Testis (tissue), 3 donors: Measurements from ENCODE around the gene KCNAB2. TPM values are rescaled to one million over a fixed set of nuclear protein-coding genes. Genes with fewer than 3 reads are reported as not detected.

Source experiments
- DNase-seq: peaks from one replicate; pipeline ENCODE4 v3.0.0-alpha.2; 2019
- H3K27ac ChIP-seq, 2 donors: fragments of 200-600 bp; sonication (generic); one replicate each; pipeline ENCODE4 v1.5.1; 2019
- H3K27me3 ChIP-seq: fragments of 200-600 bp; sonication (generic); one replicate; pipeline ENCODE4 v1.5.1; 2019
- H3K36me3 ChIP-seq: fragments of 200-600 bp; sonication (generic); one replicate; pipeline ENCODE4 v1.5.1; 2017; ENCODE audit warnings: low read depth; ENCODE audit errors: missing control alignments
- H3K4me1 ChIP-seq: fragments of 200-600 bp; sonication (generic); one replicate; pipeline ENCODE4 v1.5.1; 2019
- H3K4me3 ChIP-seq, 2 donors: fragments of 200-600 bp; sonication (generic); one replicate each; pipeline ENCODE4 v1.5.1; 2017 to 2019
- H3K9me3 ChIP-seq: fragments of 200-600 bp; sonication (generic); one replicate; pipeline ENCODE4 v1.5.1; 2017
- POLR2A ChIP-seq: fragments of 450-650 bp; IDR thresholded peaks from one replicate; pipeline ENCODE4 v1.6.1; 2017; ENCODE audit warnings: antibody characterized with exemption, mild to moderate bottlenecking, moderate library complexity
- WGBS, 2 donors: methylation state at CpG; one replicate each; pipeline ENCODE4 v1.1.5; 2018; 5-methylcytosine and 5-hydroxymethylcytosine counted together
- intact Hi-C: fragments of 100-400 bp; cut with DNase I; formaldehyde crosslinking; loops from one replicate; pipeline ENCODE4 v1.15.1; 2023; ENCODE audit warnings: low total_unique reads
- polyA plus RNA-seq: library from polyadenylated mRNA; stranded (reverse); fragments of 350-450 nt; fragmentation: Illumina TruSeq; extraction: RNeasy Lipid Tissue Mini Kit (QIAGEN cat#74804); gene quantifications from one replicate; pipeline ENCODE4 v1.2.3, GENCODE V29; 2014; ENCODE audit warnings: low read depth, low replicate concordance; ENCODE audit not compliant: insufficient read depth
- total RNA-seq, 2 donors: library from RNA; depleted of rRNA; stranded (reverse); fragments of >200 nt; gene quantifications; one replicate each; pipeline ENCODE4 v1.2.3, GENCODE V29; 2016
- TF ChIP-seq, protein P1 (sequence below), 3 experiments: fragments of 450-650 bp in 2 of 3; fragments of 200-600 bp in 1 of 3; sonication (generic) in 1 of 3; IDR thresholded peaks; one replicate each; pipeline ENCODE4 v1.5.1; 2016 to 2019; ENCODE audit warnings: antibody characterized with exemption in 3 of 3, mild to moderate bottlenecking in 2 of 3, moderate library complexity in 1 of 3

KCNAB2 gene
- total and polyA plus RNA-seq, 3 donors from 2014 or later, result 9.0 to 9.8 (median 9.3) TPM

DNA sequence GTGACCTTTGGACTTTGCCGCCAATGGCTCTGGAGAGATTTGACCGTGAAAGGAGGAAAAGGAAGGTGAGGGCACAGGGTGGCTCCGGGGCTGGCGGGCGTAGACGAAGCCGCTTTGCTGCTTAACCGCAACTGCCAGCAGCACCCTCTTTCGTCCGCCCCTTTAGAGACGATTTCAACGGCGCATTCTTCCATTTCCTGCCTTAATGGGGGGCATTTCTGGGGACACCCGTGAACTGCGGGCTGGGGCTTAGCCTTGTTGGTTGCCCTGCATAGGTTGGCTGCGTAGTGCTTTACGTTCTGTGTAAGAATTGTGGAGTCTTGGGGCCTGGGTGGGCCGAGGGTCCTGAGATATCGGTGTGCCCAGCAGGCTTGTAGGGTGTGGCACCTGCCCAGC is 46.8 kb upstream of the KCNAB2 start:
- WGBS, 2 donors, result 95 to 97% methylated on average over 4 to 19 of the region's 19 CpGs
- Histone ChIP-seq H3K9me3 (no peaks in the 10 kb centered on the region), H3K27ac (no peak overlapping the region), H3K27me3 (no peaks in the 10 kb centered on the region), H3K36me3 (no peaks in the 10 kb centered on the region), H3K4me3 (no peak overlapping the region), H3K4me1 (peaks cover 5% of the 10 kb centered on the region)
- TF ChIP-seq, protein P1, sequence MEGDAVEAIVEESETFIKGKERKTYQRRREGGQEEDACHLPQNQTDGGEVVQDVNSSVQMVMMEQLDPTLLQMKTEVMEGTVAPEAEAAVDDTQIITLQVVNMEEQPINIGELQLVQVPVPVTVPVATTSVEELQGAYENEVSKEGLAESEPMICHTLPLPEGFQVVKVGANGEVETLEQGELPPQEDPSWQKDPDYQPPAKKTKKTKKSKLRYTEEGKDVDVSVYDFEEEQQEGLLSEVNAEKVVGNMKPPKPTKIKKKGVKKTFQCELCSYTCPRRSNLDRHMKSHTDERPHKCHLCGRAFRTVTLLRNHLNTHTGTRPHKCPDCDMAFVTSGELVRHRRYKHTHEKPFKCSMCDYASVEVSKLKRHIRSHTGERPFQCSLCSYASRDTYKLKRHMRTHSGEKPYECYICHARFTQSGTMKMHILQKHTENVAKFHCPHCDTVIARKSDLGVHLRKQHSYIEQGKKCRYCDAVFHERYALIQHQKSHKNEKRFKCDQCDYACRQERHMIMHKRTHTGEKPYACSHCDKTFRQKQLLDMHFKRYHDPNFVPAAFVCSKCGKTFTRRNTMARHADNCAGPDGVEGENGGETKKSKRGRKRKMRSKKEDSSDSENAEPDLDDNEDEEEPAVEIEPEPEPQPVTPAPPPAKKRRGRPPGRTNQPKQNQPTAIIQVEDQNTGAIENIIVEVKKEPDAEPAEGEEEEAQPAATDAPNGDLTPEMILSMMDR (IDR thresholded peaks at IDR 0.05), result no peak
- DNase-seq, result no peak
- intact Hi-C loops, result no loop called here

DNA sequence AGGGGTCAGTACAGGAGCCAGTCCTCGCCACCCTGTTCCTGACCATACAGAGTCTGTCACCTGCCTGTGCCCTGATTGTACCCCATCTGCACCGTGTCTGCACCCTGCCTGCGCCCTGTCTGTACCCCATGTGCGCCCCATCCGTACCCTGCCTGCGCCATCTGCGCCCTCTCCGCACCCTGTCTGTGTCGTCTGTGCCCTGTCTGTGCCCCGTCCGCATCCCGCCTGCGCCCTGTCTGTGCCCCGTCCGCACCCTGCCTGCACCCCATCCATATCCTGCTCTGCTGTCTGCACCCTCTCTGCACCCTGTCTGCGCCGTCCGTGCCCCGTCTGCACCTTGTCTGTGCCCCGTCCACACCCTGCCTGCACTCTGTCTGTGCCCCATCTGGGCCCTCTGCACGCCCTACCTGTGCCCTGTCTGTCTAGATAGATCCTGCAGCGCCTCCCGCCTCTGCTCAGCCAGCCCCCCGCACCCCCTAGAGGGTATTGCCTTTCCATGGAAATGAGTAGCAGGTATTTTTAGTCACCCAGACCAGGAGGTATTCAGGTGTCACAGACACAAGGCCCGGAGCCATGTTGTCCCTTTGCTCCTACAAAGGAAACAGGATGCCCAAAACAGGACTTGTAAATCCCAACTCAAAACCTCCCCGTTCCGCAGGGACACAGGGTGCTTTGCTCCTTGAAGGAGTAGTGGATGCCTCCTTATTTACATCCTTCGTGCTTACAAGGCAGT is 45.8 kb upstream of the KCNAB2 start:
- Histone ChIP-seq H3K27me3 (no peaks in the 10 kb centered on the region), H3K9me3 (no peaks in the 10 kb centered on the region), H3K4me3 (no peak overlapping the region), H3K4me1 (peaks cover 5% of the 10 kb centered on the region), H3K36me3 (no peaks in the 10 kb centered on the region), H3K27ac (no peak overlapping the region)
- DNase-seq, result no peak
- no peak for TF ChIP-seq POLR2A
- TF ChIP-seq, protein P1 (IDR thresholded peaks at IDR 0.05), result no peak
- intact Hi-C loops, result no loop called here
- 92 to 96% methylated on average over 26 to 28 of the region's 28 CpGs for WGBS, 2 donors

DNA sequence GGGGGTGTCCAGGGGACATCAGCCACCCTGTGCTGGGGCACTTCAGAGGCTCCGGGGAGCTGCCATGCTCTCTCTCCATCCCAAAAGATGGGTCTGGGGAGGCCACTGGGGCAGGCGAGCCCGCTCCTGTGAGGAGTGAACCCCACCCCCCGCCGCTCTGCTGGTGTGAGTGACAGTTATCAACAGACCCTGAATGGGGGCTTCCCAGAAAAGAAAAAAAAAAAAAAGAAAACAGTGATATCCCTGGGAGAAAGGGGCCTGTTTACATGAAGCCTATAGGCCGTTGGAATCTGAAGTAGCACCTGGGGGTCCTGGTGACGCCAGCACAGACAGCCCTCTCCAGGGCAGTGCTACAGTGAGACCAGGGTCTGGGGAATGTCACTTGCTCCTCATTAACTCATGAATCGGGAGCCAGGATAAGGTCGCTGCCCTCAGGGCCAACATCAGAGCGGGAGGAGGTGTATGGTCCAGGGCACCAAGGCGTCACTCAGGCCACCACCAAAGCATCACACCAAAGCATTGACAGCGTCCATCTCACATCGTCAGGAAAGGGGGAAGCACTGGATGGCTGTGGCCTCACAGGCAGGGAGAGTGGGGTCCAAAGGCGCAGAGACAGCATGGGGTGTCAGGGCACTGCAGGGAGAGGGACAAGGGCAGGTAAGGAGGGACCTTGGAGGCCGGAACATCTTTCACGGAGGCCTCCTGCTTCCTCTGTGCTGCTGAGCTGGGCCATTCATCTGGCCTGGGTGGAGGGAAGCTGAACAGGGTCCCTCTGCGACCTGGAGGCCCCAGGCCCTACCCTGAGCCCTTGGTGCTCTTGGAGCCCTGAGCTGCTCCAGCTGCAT is 45.0 kb upstream of the KCNAB2 start:
- Histone ChIP-seq H3K27ac (no peak overlapping the region), H3K4me1 (peaks cover 5% of the 10 kb centered on the region), H3K4me3 (no peak overlapping the region), H3K9me3 (no peaks in the 10 kb centered on the region), H3K36me3 (no peaks in the 10 kb centered on the region), H3K27me3 (no peaks in the 10 kb centered on the region)
- TF ChIP-seq, protein P1 (IDR thresholded peaks at IDR 0.05), result no peak
- TF ChIP-seq POLR2A, result no peak
- WGBS, 2 donors, result 97% methylated on average over 16 to 17 of the region's 17 CpGs
- DNase-seq, result no peak
- intact Hi-C loops, result no loop called here

DNA sequence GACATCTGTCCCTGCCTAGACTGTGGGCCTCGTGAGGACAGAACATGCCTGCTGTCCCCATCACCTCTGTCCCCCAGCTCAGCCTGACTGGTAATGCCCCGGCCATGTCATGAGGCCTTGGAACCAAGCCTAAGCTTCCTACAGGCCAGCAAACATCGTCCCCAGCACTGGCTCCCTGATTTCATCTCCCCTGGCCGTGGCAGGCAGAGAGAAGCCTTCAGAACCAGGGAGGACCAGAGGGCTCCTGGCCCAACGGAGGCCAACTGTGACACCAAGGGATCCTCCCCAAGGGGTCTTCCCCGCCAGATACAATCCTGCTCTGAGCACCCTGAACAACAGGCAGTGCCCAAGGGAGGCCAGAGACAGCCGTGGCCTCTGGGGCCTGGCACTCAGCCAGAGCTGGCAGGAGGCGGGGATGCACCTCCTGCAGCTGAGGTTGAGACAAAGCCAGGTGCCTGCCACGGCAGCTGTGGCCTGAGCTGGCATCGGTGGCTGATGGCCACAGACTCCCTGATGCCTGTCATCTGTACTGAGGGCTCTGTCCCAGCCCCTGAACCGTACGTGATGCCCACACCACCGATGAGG is 43.6 kb upstream of the KCNAB2 start:
- no peaks in the 10 kb centered on the region for H3K9me3 ChIP-seq
- H3K4me3 ChIP-seq, result no peak overlapping the region
- TF ChIP-seq, protein P1 (IDR thresholded peaks at IDR 0.05), result no peak
- no peak for TF ChIP-seq POLR2A
- peaks cover 9% of the 10 kb centered on the region for H3K4me1 ChIP-seq
- H3K36me3 ChIP-seq, result no peaks in the 10 kb centered on the region
- 63 to 100% methylated on average over 1 to 13 of the region's 13 CpGs for WGBS, 2 donors
- H3K27ac ChIP-seq, result no peak overlapping the region
- no peak for DNase-seq
- no peaks in the 10 kb centered on the region for H3K27me3 ChIP-seq
- intact Hi-C loops, result no loop called here
